GM12864 (cell line): ENCODE results near the gene TBCA.

Experiments used
- DNase-seq: peaks from one replicate; pipeline ENCODE4 v3.0.0-alpha.2; 2011; ENCODE audit warnings: low read depth
- H3K4me3 ChIP-seq: 2 replicates; pipeline ENCODE4 v1.5.1; 2011; ENCODE audit warnings: mild to moderate bottlenecking, low read depth, low read length, control low read depth
- CTCF ChIP-seq: IDR thresholded peaks from 2 replicates; pipeline ENCODE4 v1.5.1; 2011; ENCODE audit warnings: low read depth, mild to moderate bottlenecking, moderate library complexity, low read length, control low read depth, inconsistent platforms; ENCODE audit errors: missing control alignments

TBCA gene

GRCh38 chr5:77774981-77775789, 954 bp downstream of the TBCA start:
- H3K4me3 ChIP-seq = peak overlapping the region; percentile 70
- TF ChIP-seq CTCF = no peak
- peak; percentile 2 for DNase-seq

DNA sequence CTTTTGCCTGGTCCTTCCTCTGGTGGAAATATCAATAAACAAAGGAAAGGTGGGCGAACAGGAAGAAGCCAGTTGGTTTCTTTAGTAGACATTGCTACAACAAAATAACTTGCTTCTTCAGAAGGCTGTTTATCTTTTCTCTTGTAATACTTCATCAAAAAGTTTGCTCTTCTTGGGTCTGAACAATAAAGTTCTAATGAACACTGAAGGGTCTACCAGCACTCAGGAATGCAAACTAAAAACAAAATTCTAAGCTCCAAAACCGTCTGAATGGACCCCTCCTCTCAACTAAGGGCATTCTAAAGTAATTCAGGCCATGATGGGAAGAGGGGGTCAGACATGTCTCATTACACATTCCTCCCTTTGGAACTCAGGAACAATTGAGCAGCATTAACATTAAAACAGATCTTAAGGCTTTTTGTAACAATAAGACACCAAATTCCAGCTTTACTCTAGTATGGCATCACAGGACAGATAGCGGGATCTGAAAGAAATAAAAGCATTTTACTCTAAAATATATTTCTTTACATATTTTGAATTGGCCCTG, 2.3 kb downstream of the TBCA start:
- TF ChIP-seq CTCF = no peak
- no peak for DNase-seq
- H3K4me3 ChIP-seq = no peak overlapping the region; the same call in 1 of the 2 replicates

DNA sequence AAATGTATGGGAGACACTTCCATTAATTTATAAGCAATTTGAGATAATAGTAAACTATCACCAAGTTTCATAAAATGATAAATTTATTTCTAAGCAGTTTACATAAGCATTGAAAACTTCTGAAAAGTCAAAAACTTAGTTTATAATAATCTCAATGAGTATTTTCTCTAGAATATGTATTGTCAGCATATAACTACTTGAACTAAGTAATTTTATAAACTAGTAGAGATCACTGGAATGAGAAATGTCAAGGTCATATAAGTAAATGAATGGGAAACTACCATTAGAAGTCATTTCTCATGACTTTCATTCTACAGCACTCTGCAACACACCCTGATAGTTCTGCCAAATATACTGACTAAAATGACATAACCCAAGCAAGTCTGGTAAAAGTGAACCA, 3.4 kb downstream of the TBCA start:
- H3K4me3 ChIP-seq = no peak overlapping the region
- no peak for DNase-seq
- no peak for TF ChIP-seq CTCF

DNA sequence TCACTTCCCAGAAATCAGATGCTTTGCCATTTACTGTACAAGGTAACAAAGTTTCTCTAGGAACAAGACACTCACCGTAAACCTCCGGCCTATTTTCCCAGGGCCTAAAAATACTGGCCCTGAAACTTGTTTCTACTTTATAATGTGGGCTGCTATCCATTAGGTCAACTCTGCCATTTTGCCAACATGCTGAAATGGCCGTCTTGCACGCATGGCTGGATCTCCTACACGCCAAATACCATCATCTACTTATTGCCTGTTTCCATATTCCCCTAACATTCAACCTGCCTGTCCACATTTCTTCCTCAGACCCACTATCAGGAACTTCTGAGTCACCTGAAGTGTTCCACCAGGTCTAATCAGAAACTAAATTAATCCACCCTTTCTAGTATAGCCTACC, 4.7 kb downstream of the TBCA start:
- DNase-seq = no peak
- TF ChIP-seq CTCF = no peak
- H3K4me3 ChIP-seq = no peak overlapping the region

DNA sequence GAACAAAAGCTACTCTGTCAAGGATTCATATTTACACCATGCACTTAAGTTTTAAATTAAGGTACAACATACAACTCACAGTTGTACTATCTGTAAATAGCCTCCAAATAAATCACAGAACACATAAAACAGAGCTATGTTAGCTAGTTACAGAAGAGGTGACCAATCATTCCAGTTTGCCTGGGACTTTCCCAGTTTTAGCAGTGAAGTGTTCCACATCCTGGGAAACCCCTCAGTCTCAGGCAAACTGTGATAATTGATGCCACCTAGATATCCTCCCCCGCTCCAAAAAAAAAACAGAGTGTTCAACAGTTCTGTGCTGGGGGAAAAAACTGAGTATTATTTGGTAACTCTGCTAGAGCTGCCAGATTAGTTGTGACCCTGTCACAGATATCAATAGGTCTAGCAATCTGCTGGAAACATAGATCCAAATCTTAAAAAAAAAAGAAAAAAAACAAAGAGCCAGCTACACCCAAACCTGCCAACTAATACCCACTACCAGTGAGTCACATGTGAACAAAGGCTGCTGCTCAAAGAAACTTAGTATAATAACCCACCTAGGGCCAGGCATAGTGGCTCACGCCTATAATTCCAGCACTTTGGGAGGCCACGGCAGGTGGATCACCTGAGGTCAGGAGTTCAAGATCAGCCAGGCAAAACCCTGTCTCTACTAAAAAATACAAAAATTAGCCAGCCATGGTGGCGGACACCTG, 5.7 kb downstream of the TBCA start:
- no peak for DNase-seq
- no peak for TF ChIP-seq CTCF
- H3K4me3 ChIP-seq = no peak overlapping the region

GRCh38 chr5:77768978-77769377, 7.2 kb downstream of the TBCA start:
- no peak for DNase-seq
- no peak for TF ChIP-seq CTCF
- H3K4me3 ChIP-seq = no peak overlapping the region

DNA sequence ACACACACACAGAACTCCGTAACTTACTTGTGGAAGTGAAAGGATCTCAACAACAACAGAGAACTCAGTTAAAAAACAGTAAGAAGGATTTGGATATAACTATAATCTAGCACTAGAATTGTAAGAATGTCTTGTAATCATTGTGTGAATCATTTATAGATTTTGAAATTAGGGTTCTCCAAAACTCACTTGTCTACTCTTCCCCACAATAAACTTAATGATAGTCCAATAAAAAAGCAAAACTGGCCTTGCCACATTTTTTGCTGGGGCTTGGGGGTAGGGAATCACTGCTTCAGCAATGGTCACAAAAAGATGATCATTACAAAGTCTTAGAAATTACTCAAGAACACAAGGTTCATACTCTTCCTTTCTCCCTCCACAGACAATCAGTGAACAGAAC, 8.8 kb downstream of the TBCA start:
- no peak for TF ChIP-seq CTCF
- H3K4me3 ChIP-seq = no peak overlapping the region
- no peak for DNase-seq
